Measurements from ENCODE around the gene WDFY4. TPM values are rescaled to one million over a fixed set of nuclear protein-coding genes. Genes with fewer than 3 reads are reported as not detected.

The WDFY4 gene
- total and polyA plus RNA-seq, 4 donors: 4.6 to 26.9 (median 13.5) TPM

DNA sequence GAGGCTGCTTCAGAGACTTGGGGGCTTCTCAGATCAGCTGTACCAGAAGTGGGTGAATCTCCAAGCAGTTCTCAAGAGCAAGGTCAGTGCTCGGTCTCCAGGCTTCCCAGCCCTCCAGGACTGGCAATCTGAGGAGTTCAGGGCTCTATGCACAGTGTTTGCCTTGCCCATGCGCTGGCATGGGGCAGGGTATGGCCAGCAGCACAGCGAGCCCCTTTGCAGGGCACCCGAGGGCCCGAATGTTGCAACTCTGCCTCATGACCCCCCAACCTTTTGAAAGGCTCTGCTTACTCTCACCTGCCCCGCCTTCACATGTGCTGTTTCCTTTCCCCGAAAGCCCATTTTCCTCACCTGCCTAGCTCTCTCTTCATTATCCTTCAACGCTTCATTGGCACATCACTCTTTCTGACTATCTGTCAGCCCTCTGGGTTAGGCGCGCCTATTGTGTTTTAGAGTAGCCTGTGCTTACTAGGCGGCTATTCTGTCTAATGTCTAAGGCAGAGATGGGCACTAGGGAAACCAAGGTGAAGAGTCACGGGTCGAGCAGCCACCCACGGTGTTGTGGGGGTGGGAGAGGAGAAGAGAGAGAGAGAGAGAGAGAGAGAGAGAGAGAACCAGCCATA, 83.6 kb downstream of the WDFY4 start:
- no peaks in the 10 kb centered on the region for H3K4me1 ChIP-seq (ENCODE audit: control insufficient read depth in 5 of 5, insufficient read depth in 5 of 5, low read length in 5 of 5)
- no peaks in the 10 kb centered on the region for H3K27me3 ChIP-seq (ENCODE audit: control insufficient read depth in 3 of 3, insufficient read depth in 3 of 3, low read length in 2 of 3)
- TF ChIP-seq, protein P1, sequence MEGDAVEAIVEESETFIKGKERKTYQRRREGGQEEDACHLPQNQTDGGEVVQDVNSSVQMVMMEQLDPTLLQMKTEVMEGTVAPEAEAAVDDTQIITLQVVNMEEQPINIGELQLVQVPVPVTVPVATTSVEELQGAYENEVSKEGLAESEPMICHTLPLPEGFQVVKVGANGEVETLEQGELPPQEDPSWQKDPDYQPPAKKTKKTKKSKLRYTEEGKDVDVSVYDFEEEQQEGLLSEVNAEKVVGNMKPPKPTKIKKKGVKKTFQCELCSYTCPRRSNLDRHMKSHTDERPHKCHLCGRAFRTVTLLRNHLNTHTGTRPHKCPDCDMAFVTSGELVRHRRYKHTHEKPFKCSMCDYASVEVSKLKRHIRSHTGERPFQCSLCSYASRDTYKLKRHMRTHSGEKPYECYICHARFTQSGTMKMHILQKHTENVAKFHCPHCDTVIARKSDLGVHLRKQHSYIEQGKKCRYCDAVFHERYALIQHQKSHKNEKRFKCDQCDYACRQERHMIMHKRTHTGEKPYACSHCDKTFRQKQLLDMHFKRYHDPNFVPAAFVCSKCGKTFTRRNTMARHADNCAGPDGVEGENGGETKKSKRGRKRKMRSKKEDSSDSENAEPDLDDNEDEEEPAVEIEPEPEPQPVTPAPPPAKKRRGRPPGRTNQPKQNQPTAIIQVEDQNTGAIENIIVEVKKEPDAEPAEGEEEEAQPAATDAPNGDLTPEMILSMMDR (IDR thresholded peaks at IDR 0.05; ENCODE audit: control extremely low read depth, extremely low read depth): no peak
- no peak overlapping the region for H3K9ac ChIP-seq (ENCODE audit: insufficient read depth in 1 of 2, low read length in 2 of 2)
- 84 to 89% methylated on average over 14 of the region's 14 CpGs for WGBS, 2 donors
- ATAC-seq (ENCODE audit: insufficient read depth, low FRiP score): no peak
- no peak for DNase-seq
- H3K9me3 ChIP-seq (ENCODE audit: control insufficient read depth in 4 of 4, insufficient read depth in 3 of 4, low read length in 3 of 4): no peaks in the 10 kb centered on the region
- no peaks in the 10 kb centered on the region for H3K36me3 ChIP-seq (ENCODE audit: control insufficient read depth in 4 of 4, insufficient read depth in 4 of 4, low read length in 4 of 4)
- H3K27ac ChIP-seq (ENCODE audit: low read depth in 1 of 2, low read length in 1 of 2): no peak overlapping the region
- H3K4me3 ChIP-seq: no peak overlapping the region

DNA sequence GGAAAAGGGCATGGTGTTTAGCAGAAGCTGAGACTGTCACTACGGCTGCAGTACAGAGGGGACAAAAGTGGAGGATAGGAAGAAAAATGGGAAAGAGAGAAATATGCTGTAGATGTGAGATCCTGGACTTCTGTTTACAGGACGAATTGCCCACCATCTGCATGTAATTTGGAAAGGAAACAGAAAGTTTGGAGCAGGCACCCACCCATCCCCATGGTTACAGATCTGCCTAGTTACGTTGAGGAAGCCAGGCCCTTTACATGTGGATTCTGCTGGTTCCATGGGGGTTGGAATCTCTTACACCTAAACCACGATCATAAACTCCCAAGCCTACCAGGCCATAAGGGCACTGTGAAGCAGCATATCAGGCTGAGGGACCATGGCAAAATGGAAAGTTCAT, 84.3 kb downstream of the WDFY4 start:
- Histone ChIP-seq H3K36me3 (ENCODE audit: control insufficient read depth in 4 of 4, insufficient read depth in 4 of 4, low read length in 4 of 4) (no peaks in the 10 kb centered on the region), H3K4me3 (no peak overlapping the region), H3K4me1 (ENCODE audit: control insufficient read depth in 5 of 5, insufficient read depth in 5 of 5, low read length in 5 of 5) (no peaks in the 10 kb centered on the region), H3K27me3 (ENCODE audit: control insufficient read depth in 3 of 3, insufficient read depth in 3 of 3, low read length in 2 of 3) (no peaks in the 10 kb centered on the region), H3K9me3 (ENCODE audit: control insufficient read depth in 4 of 4, insufficient read depth in 3 of 4, low read length in 3 of 4) (no peaks in the 10 kb centered on the region), H3K27ac (ENCODE audit: low read depth in 1 of 2, low read length in 1 of 2) (no peak overlapping the region), H3K9ac (ENCODE audit: insufficient read depth in 1 of 2, low read length in 2 of 2) (no peak overlapping the region)
- 83 to 85% methylated on average over 4 of the region's 4 CpGs for WGBS, 2 donors
- TF ChIP-seq, protein P1 (IDR thresholded peaks at IDR 0.05; ENCODE audit: control extremely low read depth, extremely low read depth): no peak
- DNase-seq (no peak), ATAC-seq (ENCODE audit: insufficient read depth, low FRiP score) (no peak)

DNA sequence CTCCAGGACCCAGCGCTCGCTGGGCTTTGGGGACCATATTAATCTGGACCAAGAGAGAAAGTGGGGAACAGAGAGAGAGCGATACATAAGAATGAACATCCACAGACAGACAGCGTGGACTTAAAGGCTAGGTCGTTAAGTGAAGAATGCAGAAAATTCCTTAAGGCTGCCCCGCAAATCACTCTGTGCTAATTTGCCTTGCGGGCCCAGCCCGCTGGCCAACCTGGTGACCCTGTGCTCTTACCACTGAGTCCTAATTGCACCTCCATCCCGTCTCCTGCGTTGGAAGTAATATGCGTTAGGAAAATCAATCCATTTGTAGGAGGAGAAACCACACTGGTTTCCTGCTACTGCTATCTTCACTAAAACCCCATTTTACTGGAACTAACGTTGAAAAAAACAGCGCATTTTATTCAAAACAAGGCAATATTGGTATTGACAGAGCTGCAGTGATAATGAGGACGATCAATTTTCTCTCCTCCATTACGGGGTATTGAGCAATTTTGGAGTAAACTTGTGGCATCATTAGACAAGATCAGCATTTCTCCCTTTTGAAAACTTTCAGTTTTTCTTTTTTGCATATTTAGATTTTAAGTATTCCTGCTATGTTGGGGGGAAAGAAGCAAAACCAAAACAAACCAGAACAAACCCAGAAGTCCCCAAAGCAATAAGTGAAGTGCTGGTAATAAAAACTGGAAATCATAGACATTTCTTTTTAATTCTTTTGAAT, 85.2 kb downstream of the WDFY4 start:
- Histone ChIP-seq H3K36me3 (ENCODE audit: control insufficient read depth in 4 of 4, insufficient read depth in 4 of 4, low read length in 4 of 4) (no peaks in the 10 kb centered on the region), H3K9me3 (ENCODE audit: control insufficient read depth in 4 of 4, insufficient read depth in 3 of 4, low read length in 3 of 4) (no peaks in the 10 kb centered on the region), H3K27me3 (ENCODE audit: control insufficient read depth in 3 of 3, insufficient read depth in 3 of 3, low read length in 2 of 3) (no peaks in the 10 kb centered on the region), H3K9ac (ENCODE audit: insufficient read depth in 1 of 2, low read length in 2 of 2) (no peak overlapping the region), H3K4me3 (no peak overlapping the region), H3K4me1 (ENCODE audit: control insufficient read depth in 5 of 5, insufficient read depth in 5 of 5, low read length in 5 of 5) (peaks cover 0 to 2% (median 0%) of the 10 kb centered on the region in 5 donors), H3K27ac (ENCODE audit: low read depth in 1 of 2, low read length in 1 of 2) (no peak overlapping the region)
- DNase-seq: no peak
- no peak for ATAC-seq (ENCODE audit: insufficient read depth, low FRiP score)
- 90 to 91% methylated on average over 15 of the region's 15 CpGs for WGBS, 2 donors
- TF ChIP-seq, protein P1 (IDR thresholded peaks at IDR 0.05; ENCODE audit: control extremely low read depth, extremely low read depth): no peak

All from lung (tissue), 12 donors.